Esophagus muscularis mucosa (tissue), 4 donors: ENCODE measurements around the gene ZNF440. TPM values are rescaled to one million over a fixed set of nuclear protein-coding genes. Genes with fewer than 3 reads are reported as not detected.
"Not testable (repeated sequence)": the region's sequence is repeated elsewhere in the genome, so short reads cannot be mapped to it uniquely, and the experiment has no call there.

Source experiments
- DNase-seq: peaks from one replicate; pipeline ENCODE4 v3.0.0-alpha.2; 2017; ENCODE audit errors: extremely low spot score
- H3K27ac ChIP-seq, 4 donors: fragments of 200-600 bp; sonication (generic); replicated peaks in 1 of 4; 1 replicate in 3 of 4; 2 replicates in 1 of 4; pipeline ENCODE4 v1.5.1; 2016 to 2019; ENCODE audit warnings: mild to moderate bottlenecking in 1 of 4
- H3K27me3 ChIP-seq, 4 donors: fragments of 200-600 bp; sonication (generic); one replicate each; pipeline versions ENCODE4 v1.5.1 to v1.6.0; 2016 to 2019
- H3K36me3 ChIP-seq, 4 donors: fragments of 200-600 bp; sonication (generic); one replicate each; pipeline ENCODE4 v1.5.1; 2016 to 2019
- H3K4me1 ChIP-seq, 4 donors: fragments of 200-600 bp; sonication (generic); one replicate each; pipeline ENCODE4 v1.5.1; 2016 to 2019
- H3K4me3 ChIP-seq, 4 donors: fragments of 200-600 bp; sonication (generic); 1 replicate in 2 of 4; 2 replicates in 2 of 4; pipeline ENCODE4 v1.5.1; 2016 to 2019; ENCODE audit warnings: mild to moderate bottlenecking in 4 of 4, moderate library complexity in 1 of 4
- H3K9me3 ChIP-seq, 4 donors: fragments of 200-600 bp; sonication (generic); 1 replicate in 3 of 4; 2 replicates in 1 of 4; pipeline ENCODE4 v1.5.1; 2016 to 2019
- CTCF ChIP-seq, 3 experiments: fragments of 200-600 bp in 2 of 3; fragments of 450-650 bp in 1 of 3; sonication (generic) in 2 of 3; IDR thresholded peaks; one replicate each; pipeline ENCODE4 v1.5.1; 2017 to 2019; ENCODE audit warnings: antibody characterized with exemption in 3 of 3, mild to moderate bottlenecking in 2 of 3, moderate library complexity in 1 of 3
- EP300 ChIP-seq: sonication (generic); formaldehyde crosslinking; IDR thresholded peaks from one replicate; pipeline ENCODE4 v1.6.1; 2017; ENCODE audit warnings: antibody characterized with exemption
- POLR2A ChIP-seq: fragments of 450-650 bp; IDR thresholded peaks from one replicate; pipeline ENCODE4 v1.6.1; 2017; ENCODE audit warnings: antibody characterized with exemption, moderate library complexity, mild to moderate bottlenecking, low read depth
- POLR2AphosphoS5 ChIP-seq, 2 donors: sonication (generic); formaldehyde crosslinking; IDR thresholded peaks; one replicate each; pipeline ENCODE4 v1.6.1; 2017; ENCODE audit warnings: antibody characterized with exemption in 2 of 2
- WGBS: methylation state at CpG from one replicate; pipeline ENCODE4 v1.1.5; 2018; 5-methylcytosine and 5-hydroxymethylcytosine counted together
- intact Hi-C: fragments of 100-400 bp; cut with DNase I; formaldehyde crosslinking; loops from one replicate; pipeline ENCODE4 v1.15.1; 2023
- total RNA-seq, 4 donors: library from RNA; depleted of rRNA; stranded (reverse); fragments of >200 nt; gene quantifications; one replicate each; pipeline versions ENCODE4 v1.1.0 to v1.2.1, GENCODE V29; 2016

ZNF440 gene
- total RNA-seq, 4 donors from 2014 or later, result 5.5 to 6.9 (median 6.3) TPM

GRCh38 chr19:11853358-11853757 lies 39.3 kb downstream of the ZNF440 start:
- H3K4me3 ChIP-seq, result no peak overlapping the region
- peaks cover 0 to 20% (median 0%) of the 10 kb centered on the region in 4 donors for H3K36me3 ChIP-seq
- TF ChIP-seq POLR2AphosphoS5 (IDR thresholded peaks at IDR 0.05) (no peak), POLR2A (no peak), EP300 (no peak), CTCF (IDR thresholded peaks at IDR 0.05) (no peak)
- DNase-seq, result no peak
- H3K27ac ChIP-seq, result no peak overlapping the region
- H3K27me3 ChIP-seq, result no peaks in the 10 kb centered on the region
- peaks cover 12 to 19% (median 17%) of the 10 kb centered on the region in 4 donors for H3K4me1 ChIP-seq
- intact Hi-C loops, result no loop called here
- H3K9me3 ChIP-seq, result no peaks in the 10 kb centered on the region
- WGBS, result 75% methylated on average over 3 of the region's 3 CpGs

GRCh38 chr19:11856596-11857250 lies 42.6 kb downstream of the ZNF440 start:
- Histone ChIP-seq H3K36me3 (peaks cover 0 to 27% (median 0%) of the 10 kb centered on the region in 4 donors), H3K9me3 (peaks cover 0 to 10% (median 1%) of the 10 kb centered on the region in 4 donors), H3K27me3 (no peaks in the 10 kb centered on the region), H3K4me3 (no peak overlapping the region), H3K27ac (no peak overlapping the region), H3K4me1 (no peaks in the 10 kb centered on the region)
- TF ChIP-seq CTCF (IDR thresholded peaks at IDR 0.05) (no peak), POLR2A (no peak), EP300 (no peak), POLR2AphosphoS5 (IDR thresholded peaks at IDR 0.05) (no peak)
- 96% methylated on average over 12 of the region's 12 CpGs for WGBS
- intact Hi-C loops, result no loop called here
- DNase-seq, result no peak

- Histone ChIP-seq H3K27me3 (no peaks in the 10 kb centered on the region), H3K9me3 (peaks cover 0 to 23% (median 11%) of the 10 kb centered on the region in 4 donors), H3K36me3 (peaks cover 0 to 19% (median 0%) of the 10 kb centered on the region in 4 donors), H3K4me1 (no peaks in the 10 kb centered on the region), H3K4me3 (no peak overlapping the region), H3K27ac (no peak overlapping the region)
- WGBS, result 97% methylated on average over 7 of the region's 7 CpGs
- TF ChIP-seq POLR2A (no peak), EP300 (no peak), CTCF (IDR thresholded peaks at IDR 0.05) (no peak), POLR2AphosphoS5 (IDR thresholded peaks at IDR 0.05) (no peak)
- intact Hi-C loops, result no loop called here
- DNase-seq, result no peak
Measured at GRCh38 chr19:11860721-11861120, 46.6 kb downstream of the ZNF440 start.

- peaks cover 0 to 23% (median 14%) of the 10 kb centered on the region in 4 donors for H3K9me3 ChIP-seq
- H3K36me3 ChIP-seq, result peaks cover under 1 to 22% (median 4%) of the 10 kb centered on the region in 4 donors
- no peak for DNase-seq
- H3K27me3 ChIP-seq, result no peaks in the 10 kb centered on the region
- 85% methylated on average over 2 of the region's 2 CpGs for WGBS
- H3K4me1 ChIP-seq, result no peaks in the 10 kb centered on the region
- intact Hi-C loops, result no loop called here
- no peak overlapping the region for H3K27ac ChIP-seq
- TF ChIP-seq POLR2AphosphoS5 (IDR thresholded peaks at IDR 0.05) (no peak), POLR2A (no peak), CTCF (IDR thresholded peaks at IDR 0.05) (no peak), EP300 (no peak)
- no peak overlapping the region for H3K4me3 ChIP-seq
Measured at GRCh38 chr19:11861301-11861700, 47.2 kb downstream of the ZNF440 start.

GRCh38 chr19:11867766-11868165 lies 53.7 kb downstream of the ZNF440 start:
- not testable (repeated sequence) for H3K27ac ChIP-seq

More at GRCh38 chr19:11867766-11868165, 53.7 kb downstream of the ZNF440 start:
- H3K4me1 ChIP-seq, intact Hi-C loops, H3K27me3 ChIP-seq, DNase-seq, H3K4me3 ChIP-seq: not testable (repeated sequence)
- peaks cover 8 to 64% (median 44%) of the 10 kb centered on the region in 4 donors for H3K9me3 ChIP-seq
- WGBS, result 92% methylated on average over 4 of the region's 4 CpGs
- peaks cover 27 to 45% (median 33%) of the 10 kb centered on the region in 4 donors for H3K36me3 ChIP-seq
